ENCODE results near the gene BRMS1L.

Gene BRMS1L

DNA sequence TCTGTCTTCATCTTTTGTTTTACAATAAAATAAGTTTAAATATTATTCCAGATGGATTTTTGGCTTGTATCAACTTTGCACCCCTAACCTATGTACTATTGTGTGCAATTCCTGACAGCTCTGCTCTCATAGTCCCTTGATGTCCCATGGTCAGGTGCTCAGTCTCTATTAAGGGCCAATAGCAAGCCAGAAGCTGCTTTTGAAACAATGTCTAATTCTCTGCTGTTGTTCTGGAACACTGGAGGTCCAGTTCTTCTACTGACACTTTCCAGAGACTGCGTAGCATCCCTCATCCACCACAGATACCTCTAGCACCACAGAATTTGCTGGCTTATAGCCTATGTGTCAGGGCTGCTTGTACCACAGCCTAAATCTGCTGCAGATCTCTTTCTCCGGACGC lies 74.6 kb downstream of the BRMS1L start:
- no peak for ATAC-seq
- TF ChIP-seq ESRRG (CRISPR knock-in tag; IDR thresholded peaks at IDR 0.05) (no peak), OSR1 (CRISPR knock-in tag; IDR thresholded peaks at IDR 0.05) (no peak), PPARA (CRISPR knock-in tag; IDR thresholded peaks at IDR 0.05; ENCODE audit: borderline replicate concordance) (no peak), BACH2 (CRISPR knock-in tag; IDR thresholded peaks at IDR 0.05; ENCODE audit: borderline replicate concordance) (no peak), ZNF8 (CRISPR knock-in tag; IDR thresholded peaks at IDR 0.05) (no peak), CSDC2 (CRISPR knock-in tag; IDR thresholded peaks at IDR 0.05) (no peak)
- TF ChIP-seq, protein P1, sequence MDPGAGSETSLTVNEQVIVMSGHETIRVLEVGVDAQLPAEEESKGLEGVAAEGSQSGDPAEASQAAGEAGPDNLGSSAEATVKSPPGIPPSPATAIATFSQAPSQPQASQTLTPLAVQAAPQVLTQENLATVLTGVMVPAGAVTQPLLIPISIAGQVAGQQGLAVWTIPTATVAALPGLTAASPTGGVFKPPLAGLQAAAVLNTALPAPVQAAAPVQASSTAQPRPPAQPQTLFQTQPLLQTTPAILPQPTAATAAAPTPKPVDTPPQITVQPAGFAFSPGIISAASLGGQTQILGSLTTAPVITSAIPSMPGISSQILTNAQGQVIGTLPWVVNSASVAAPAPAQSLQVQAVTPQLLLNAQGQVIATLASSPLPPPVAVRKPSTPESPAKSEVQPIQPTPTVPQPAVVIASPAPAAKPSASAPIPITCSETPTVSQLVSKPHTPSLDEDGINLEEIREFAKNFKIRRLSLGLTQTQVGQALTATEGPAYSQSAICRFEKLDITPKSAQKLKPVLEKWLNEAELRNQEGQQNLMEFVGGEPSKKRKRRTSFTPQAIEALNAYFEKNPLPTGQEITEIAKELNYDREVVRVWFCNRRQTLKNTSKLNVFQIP (CRISPR knock-in tag; IDR thresholded peaks at IDR 0.05; ENCODE audit: borderline replicate concordance, low read depth): no peak

DNA sequence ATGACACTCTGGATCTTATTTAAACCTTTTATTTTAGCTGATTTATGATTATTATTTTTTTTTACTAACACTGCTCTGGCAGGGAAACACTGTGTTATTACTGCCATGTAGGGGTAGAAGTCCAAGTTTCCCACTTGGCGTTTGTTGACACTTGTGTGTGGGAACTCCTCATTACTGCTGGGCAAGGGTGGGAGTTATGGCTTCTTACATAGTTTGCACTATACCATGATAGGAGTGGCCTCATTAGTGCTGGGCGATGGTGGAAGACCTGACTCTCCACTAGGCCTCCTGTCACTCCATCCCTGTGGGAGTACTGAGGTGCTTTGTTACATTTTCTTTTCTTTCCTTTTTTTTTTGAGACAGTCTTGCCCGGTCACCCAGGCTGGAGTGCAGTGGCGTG lies 83.5 kb downstream of the BRMS1L start:
- TF ChIP-seq TOX (CRISPR knock-in tag; IDR thresholded peaks at IDR 0.05; ENCODE audit: borderline replicate concordance) (no peak), ESRRG (CRISPR knock-in tag; IDR thresholded peaks at IDR 0.05) (no peak), ZC3H10 (CRISPR knock-in tag; IDR thresholded peaks at IDR 0.05) (no peak), ZNF8 (CRISPR knock-in tag; IDR thresholded peaks at IDR 0.05) (no peak), BACH2 (CRISPR knock-in tag; IDR thresholded peaks at IDR 0.05; ENCODE audit: borderline replicate concordance) (no peak), ISL1 (CRISPR knock-in tag; IDR thresholded peaks at IDR 0.05) (no peak), ZNF565 (CRISPR knock-in tag; conservative IDR thresholded peaks at IDR 0.05; ENCODE audit: low read depth) (no peak), CSDC2 (CRISPR knock-in tag; IDR thresholded peaks at IDR 0.05) (no peak), TCF4 (CRISPR knock-in tag; IDR thresholded peaks at IDR 0.05; ENCODE audit: borderline replicate concordance) (no peak), OSR1 (CRISPR knock-in tag; IDR thresholded peaks at IDR 0.05) (no peak), ARNTL (CRISPR knock-in tag; IDR thresholded peaks at IDR 0.05; ENCODE audit: borderline replicate concordance, low read depth) (no peak), PPARA (CRISPR knock-in tag; IDR thresholded peaks at IDR 0.05; ENCODE audit: borderline replicate concordance) (no peak), GLIS3 (CRISPR knock-in tag; IDR thresholded peaks at IDR 0.05) (no peak), RARB (CRISPR knock-in tag; IDR thresholded peaks at IDR 0.05) (no peak)
- TF ChIP-seq, protein P2, sequence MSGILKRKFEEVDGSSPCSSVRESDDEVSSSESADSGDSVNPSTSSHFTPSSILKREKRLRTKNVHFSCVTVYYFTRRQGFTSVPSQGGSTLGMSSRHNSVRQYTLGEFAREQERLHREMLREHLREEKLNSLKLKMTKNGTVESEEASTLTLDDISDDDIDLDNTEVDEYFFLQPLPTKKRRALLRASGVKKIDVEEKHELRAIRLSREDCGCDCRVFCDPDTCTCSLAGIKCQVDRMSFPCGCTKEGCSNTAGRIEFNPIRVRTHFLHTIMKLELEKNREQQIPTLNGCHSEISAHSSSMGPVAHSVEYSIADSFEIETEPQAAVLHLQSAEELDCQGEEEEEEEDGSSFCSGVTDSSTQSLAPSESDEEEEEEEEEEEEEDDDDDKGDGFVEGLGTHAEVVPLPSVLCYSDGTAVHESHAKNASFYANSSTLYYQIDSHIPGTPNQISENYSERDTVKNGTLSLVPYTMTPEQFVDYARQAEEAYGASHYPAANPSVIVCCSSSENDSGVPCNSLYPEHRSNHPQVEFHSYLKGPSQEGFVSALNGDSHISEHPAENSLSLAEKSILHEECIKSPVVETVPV (CRISPR knock-in tag; IDR thresholded peaks at IDR 0.05): no peak
- TF ChIP-seq, protein P3, sequence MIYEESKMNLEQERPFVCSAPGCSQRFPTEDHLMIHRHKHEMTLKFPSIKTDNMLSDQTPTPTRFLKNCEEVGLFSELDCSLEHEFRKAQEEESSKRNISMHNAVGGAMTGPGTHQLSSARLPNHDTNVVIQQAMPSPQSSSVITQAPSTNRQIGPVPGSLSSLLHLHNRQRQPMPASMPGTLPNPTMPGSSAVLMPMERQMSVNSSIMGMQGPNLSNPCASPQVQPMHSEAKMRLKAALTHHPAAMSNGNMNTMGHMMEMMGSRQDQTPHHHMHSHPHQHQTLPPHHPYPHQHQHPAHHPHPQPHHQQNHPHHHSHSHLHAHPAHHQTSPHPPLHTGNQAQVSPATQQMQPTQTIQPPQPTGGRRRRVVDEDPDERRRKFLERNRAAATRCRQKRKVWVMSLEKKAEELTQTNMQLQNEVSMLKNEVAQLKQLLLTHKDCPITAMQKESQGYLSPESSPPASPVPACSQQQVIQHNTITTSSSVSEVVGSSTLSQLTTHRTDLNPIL (CRISPR knock-in tag; IDR thresholded peaks at IDR 0.05; ENCODE audit: low read depth): no peak
- TF ChIP-seq, protein P4, sequence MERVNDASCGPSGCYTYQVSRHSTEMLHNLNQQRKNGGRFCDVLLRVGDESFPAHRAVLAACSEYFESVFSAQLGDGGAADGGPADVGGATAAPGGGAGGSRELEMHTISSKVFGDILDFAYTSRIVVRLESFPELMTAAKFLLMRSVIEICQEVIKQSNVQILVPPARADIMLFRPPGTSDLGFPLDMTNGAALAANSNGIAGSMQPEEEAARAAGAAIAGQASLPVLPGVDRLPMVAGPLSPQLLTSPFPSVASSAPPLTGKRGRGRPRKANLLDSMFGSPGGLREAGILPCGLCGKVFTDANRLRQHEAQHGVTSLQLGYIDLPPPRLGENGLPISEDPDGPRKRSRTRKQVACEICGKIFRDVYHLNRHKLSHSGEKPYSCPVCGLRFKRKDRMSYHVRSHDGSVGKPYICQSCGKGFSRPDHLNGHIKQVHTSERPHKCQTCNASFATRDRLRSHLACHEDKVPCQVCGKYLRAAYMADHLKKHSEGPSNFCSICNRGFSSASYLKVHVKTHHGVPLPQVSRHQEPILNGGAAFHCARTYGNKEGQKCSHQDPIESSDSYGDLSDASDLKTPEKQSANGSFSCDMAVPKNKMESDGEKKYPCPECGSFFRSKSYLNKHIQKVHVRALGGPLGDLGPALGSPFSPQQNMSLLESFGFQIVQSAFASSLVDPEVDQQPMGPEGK (CRISPR knock-in tag; IDR thresholded peaks at IDR 0.05; ENCODE audit: borderline replicate concordance): no peak
- no peak for ATAC-seq

DNA sequence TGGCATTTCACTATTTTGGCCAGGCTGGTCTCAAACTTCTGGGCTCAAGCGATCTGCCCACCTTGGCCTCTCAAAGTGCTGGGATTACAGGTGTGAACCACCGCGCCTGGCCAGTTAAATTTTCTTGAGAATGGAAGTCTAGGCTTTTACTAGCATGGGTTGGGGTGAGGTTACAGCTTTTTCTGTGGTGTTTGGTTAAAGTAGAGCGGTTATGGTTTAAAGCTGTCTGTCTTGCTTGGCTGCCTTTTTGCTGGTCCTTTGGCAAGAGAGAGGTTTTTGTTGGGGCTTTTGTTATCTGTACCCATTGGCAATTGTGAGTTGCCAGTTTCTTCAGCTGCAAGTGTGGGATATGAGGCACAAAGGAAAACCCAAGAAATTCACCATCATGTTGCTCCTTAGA lies 84.1 kb downstream of the BRMS1L start:
- no peak for TF ChIP-seq ESRRG (CRISPR knock-in tag; IDR thresholded peaks at IDR 0.05)
- ATAC-seq: no peak

DNA sequence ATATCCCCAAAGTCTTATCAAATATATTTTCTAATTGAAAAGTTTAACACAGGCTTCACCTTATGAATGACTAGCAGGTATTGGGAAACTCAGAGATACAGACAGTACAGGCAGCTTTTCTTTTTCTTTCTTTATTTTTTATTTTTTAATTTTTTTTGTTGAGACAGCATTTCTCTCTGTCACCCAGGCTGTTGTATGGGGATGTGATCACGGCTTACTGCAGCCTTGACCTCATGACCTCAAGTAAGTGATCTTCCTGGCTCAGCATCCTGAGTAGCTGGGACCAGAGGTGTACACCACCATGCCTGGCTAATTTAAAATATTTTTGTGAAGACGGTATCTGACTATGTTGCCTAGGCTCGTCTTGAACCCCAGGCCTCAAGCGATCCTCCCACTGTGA lies 85.0 kb downstream of the BRMS1L start:
- no peak for ATAC-seq
- TF ChIP-seq ZNF70 (CRISPR knock-in tag; IDR thresholded peaks at IDR 0.05): no peak
- no peak for TF ChIP-seq TCF4 (CRISPR knock-in tag; IDR thresholded peaks at IDR 0.05; ENCODE audit: borderline replicate concordance)
- TF ChIP-seq SNAI2 (CRISPR knock-in tag; IDR thresholded peaks at IDR 0.05): no peak
- no peak for TF ChIP-seq ZFP30 (CRISPR knock-in tag; IDR thresholded peaks at IDR 0.05)
- no peak for TF ChIP-seq ZFP3 (CRISPR knock-in tag; IDR thresholded peaks at IDR 0.05)
- no peak for TF ChIP-seq BACH2 (CRISPR knock-in tag; IDR thresholded peaks at IDR 0.05; ENCODE audit: borderline replicate concordance)
- TF ChIP-seq, protein P5, sequence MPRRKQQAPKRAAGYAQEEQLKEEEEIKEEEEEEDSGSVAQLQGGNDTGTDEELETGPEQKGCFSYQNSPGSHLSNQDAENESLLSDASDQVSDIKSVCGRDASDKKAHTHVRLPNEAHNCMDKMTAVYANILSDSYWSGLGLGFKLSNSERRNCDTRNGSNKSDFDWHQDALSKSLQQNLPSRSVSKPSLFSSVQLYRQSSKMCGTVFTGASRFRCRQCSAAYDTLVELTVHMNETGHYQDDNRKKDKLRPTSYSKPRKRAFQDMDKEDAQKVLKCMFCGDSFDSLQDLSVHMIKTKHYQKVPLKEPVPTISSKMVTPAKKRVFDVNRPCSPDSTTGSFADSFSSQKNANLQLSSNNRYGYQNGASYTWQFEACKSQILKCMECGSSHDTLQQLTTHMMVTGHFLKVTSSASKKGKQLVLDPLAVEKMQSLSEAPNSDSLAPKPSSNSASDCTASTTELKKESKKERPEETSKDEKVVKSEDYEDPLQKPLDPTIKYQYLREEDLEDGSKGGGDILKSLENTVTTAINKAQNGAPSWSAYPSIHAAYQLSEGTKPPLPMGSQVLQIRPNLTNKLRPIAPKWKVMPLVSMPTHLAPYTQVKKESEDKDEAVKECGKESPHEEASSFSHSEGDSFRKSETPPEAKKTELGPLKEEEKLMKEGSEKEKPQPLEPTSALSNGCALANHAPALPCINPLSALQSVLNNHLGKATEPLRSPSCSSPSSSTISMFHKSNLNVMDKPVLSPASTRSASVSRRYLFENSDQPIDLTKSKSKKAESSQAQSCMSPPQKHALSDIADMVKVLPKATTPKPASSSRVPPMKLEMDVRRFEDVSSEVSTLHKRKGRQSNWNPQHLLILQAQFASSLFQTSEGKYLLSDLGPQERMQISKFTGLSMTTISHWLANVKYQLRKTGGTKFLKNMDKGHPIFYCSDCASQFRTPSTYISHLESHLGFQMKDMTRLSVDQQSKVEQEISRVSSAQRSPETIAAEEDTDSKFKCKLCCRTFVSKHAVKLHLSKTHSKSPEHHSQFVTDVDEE (CRISPR knock-in tag; IDR thresholded peaks at IDR 0.05): no peak
- TF ChIP-seq ZC3H10 (CRISPR knock-in tag; IDR thresholded peaks at IDR 0.05): no peak
- no peak for TF ChIP-seq TOX (CRISPR knock-in tag; IDR thresholded peaks at IDR 0.05; ENCODE audit: borderline replicate concordance)
- TF ChIP-seq ZNF8 (CRISPR knock-in tag; IDR thresholded peaks at IDR 0.05): no peak
- no peak for TF ChIP-seq GLIS3 (CRISPR knock-in tag; IDR thresholded peaks at IDR 0.05)
- TF ChIP-seq, protein P4 (CRISPR knock-in tag; IDR thresholded peaks at IDR 0.05; ENCODE audit: borderline replicate concordance): no peak
- no peak for TF ChIP-seq RARB (CRISPR knock-in tag; IDR thresholded peaks at IDR 0.05)
- no peak for TF ChIP-seq ARNTL (CRISPR knock-in tag; IDR thresholded peaks at IDR 0.05; ENCODE audit: borderline replicate concordance, low read depth)
- TF ChIP-seq OSR1 (CRISPR knock-in tag; IDR thresholded peaks at IDR 0.05): no peak

Data from SK-N-SH treated with all-trans-retinoic acid at 6 μM for 48 hours (cell line).